ENCODE results near the gene TIAM1. TPM values are rescaled to one million over a fixed set of nuclear protein-coding genes. Genes with fewer than 3 reads are reported as not detected.

TIAM1 gene
- total RNA-seq, 1 experiment from 2014 or later = 15.2 TPM

DNA sequence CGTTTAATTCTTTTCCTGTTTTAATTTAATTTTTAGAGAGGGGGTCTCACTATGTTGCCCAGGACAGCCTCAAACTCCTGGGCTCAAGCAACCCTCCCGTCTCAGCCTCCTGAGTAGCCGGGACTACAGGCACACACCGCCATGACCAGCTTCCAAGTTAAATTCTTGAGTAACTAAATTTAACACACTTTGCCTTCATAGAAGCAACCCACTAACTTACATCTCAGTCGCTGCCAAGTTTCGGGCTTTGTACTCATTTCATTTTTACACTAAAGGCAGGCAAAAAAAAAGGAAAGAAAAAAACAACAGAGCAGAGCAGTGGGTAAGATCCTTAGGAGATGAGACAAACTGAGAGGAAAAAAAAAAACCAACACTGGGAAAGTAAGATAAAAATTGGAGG, 3.5 kb downstream of the TIAM1 start:
- peaks cover 20% of the 10 kb centered on the region for H3K36me3 Mint-ChIP-seq (ENCODE audit: insufficient read depth, unreplicated experiment)
- H3K4me1 Mint-ChIP-seq (ENCODE audit: low read depth, unreplicated experiment) = peaks cover 20% of the 10 kb centered on the region
- TF ChIP-seq, protein P1, sequence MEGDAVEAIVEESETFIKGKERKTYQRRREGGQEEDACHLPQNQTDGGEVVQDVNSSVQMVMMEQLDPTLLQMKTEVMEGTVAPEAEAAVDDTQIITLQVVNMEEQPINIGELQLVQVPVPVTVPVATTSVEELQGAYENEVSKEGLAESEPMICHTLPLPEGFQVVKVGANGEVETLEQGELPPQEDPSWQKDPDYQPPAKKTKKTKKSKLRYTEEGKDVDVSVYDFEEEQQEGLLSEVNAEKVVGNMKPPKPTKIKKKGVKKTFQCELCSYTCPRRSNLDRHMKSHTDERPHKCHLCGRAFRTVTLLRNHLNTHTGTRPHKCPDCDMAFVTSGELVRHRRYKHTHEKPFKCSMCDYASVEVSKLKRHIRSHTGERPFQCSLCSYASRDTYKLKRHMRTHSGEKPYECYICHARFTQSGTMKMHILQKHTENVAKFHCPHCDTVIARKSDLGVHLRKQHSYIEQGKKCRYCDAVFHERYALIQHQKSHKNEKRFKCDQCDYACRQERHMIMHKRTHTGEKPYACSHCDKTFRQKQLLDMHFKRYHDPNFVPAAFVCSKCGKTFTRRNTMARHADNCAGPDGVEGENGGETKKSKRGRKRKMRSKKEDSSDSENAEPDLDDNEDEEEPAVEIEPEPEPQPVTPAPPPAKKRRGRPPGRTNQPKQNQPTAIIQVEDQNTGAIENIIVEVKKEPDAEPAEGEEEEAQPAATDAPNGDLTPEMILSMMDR (IDR thresholded peaks at IDR 0.05; ENCODE audit: unreplicated experiment) = no peak
- H3K27me3 Mint-ChIP-seq (ENCODE audit: unreplicated experiment) = no peaks in the 10 kb centered on the region
- H3K4me3 Mint-ChIP-seq (ENCODE audit: low read depth, unreplicated experiment) = no peak overlapping the region
- intact Hi-C loops (cut with micrococcal nuclease; ENCODE audit: unreplicated experiment) = loop anchor here (5.0 to 10.0 kb wide), 2 partner anchors 138 to 244 kb away; no protein-coding TSS in a partner anchor
- no peak for DNase-seq
- no peaks in the 10 kb centered on the region for H3K9me3 Mint-ChIP-seq (ENCODE audit: low read depth, unreplicated experiment)
- CTCF ChIA-PET = no interaction called here
- no peak overlapping the region for H3K27ac Mint-ChIP-seq (ENCODE audit: unreplicated experiment)
- BruUV-seq (replicated peaks) = no TSS peak

DNA sequence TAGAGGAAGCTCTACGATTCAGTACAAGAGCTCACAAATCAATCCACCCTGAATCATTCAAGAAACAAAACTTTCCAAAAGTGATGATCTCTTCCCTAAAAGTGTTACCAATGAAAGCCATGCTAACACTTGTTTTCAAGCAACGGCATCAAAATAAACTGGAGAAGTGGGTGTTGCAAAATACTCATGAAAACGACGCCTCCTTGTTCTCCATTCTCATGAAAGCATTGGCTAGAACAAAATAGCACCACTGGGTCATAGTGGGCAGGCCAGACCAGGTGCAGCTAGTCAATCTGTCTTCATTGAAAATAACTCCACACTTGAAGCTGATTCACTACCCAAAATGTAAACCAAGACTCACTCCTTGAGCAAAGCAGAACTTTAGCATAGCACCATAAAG, 4.3 kb downstream of the TIAM1 start:
- BruUV-seq (replicated peaks) = no TSS peak
- Mint-ChIP-seq H3K9me3 (ENCODE audit: low read depth, unreplicated experiment) (no peaks in the 10 kb centered on the region), H3K4me3 (ENCODE audit: low read depth, unreplicated experiment) (no peak overlapping the region), H3K27ac (ENCODE audit: unreplicated experiment) (no peak overlapping the region), H3K27me3 (ENCODE audit: unreplicated experiment) (no peaks in the 10 kb centered on the region), H3K36me3 (ENCODE audit: insufficient read depth, unreplicated experiment) (peaks cover 18% of the 10 kb centered on the region), H3K4me1 (ENCODE audit: low read depth, unreplicated experiment) (peaks cover 20% of the 10 kb centered on the region)
- intact Hi-C loops (cut with micrococcal nuclease; ENCODE audit: unreplicated experiment) = loop anchor here (5.0 to 10.0 kb wide), 2 partner anchors 137 to 245 kb away; no protein-coding TSS in a partner anchor
- CTCF ChIA-PET = interaction anchor here (0.6 kb wide), 1 partner anchor 309 kb away, joined by 7 read pairs; no protein-coding TSS in a partner anchor
- TF ChIP-seq, protein P1 (IDR thresholded peaks at IDR 0.05; ENCODE audit: unreplicated experiment) = no peak
- no peak for DNase-seq

DNA sequence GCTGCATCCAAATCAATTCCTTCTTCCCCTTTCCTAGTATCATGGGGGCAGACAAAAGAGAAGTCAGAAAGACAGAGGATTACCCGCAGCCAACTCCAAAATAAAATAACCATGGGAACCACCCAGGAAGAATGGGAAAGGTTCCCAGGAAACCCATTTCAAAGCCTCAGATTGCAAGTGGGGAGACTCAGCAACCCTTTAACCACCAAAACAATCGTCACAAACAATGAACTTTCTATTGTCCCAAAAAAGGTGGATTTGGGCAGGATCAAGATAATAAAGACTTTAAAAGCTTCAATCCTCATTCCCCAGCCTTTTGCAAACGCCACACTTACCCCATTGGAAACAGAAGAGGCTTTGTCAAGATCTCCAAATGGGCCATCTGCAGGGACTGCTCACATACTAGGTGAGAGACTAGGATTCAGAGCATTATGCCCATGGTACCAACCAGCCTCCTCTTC, 5.1 kb downstream of the TIAM1 start:
- H3K27me3 Mint-ChIP-seq (ENCODE audit: unreplicated experiment) = no peaks in the 10 kb centered on the region
- CTCF ChIA-PET = no interaction called here
- TF ChIP-seq, protein P1 (IDR thresholded peaks at IDR 0.05; ENCODE audit: unreplicated experiment) = no peak
- H3K36me3 Mint-ChIP-seq (ENCODE audit: insufficient read depth, unreplicated experiment) = peaks cover 10% of the 10 kb centered on the region
- intact Hi-C loops (cut with micrococcal nuclease; ENCODE audit: unreplicated experiment) = no loop called here
- H3K9me3 Mint-ChIP-seq (ENCODE audit: low read depth, unreplicated experiment) = no peaks in the 10 kb centered on the region
- DNase-seq = no peak
- no peak overlapping the region for H3K27ac Mint-ChIP-seq (ENCODE audit: unreplicated experiment)
- BruUV-seq (replicated peaks) = no TSS peak
- H3K4me3 Mint-ChIP-seq (ENCODE audit: low read depth, unreplicated experiment) = no peak overlapping the region
- peaks cover 20% of the 10 kb centered on the region for H3K4me1 Mint-ChIP-seq (ENCODE audit: low read depth, unreplicated experiment)

DNA sequence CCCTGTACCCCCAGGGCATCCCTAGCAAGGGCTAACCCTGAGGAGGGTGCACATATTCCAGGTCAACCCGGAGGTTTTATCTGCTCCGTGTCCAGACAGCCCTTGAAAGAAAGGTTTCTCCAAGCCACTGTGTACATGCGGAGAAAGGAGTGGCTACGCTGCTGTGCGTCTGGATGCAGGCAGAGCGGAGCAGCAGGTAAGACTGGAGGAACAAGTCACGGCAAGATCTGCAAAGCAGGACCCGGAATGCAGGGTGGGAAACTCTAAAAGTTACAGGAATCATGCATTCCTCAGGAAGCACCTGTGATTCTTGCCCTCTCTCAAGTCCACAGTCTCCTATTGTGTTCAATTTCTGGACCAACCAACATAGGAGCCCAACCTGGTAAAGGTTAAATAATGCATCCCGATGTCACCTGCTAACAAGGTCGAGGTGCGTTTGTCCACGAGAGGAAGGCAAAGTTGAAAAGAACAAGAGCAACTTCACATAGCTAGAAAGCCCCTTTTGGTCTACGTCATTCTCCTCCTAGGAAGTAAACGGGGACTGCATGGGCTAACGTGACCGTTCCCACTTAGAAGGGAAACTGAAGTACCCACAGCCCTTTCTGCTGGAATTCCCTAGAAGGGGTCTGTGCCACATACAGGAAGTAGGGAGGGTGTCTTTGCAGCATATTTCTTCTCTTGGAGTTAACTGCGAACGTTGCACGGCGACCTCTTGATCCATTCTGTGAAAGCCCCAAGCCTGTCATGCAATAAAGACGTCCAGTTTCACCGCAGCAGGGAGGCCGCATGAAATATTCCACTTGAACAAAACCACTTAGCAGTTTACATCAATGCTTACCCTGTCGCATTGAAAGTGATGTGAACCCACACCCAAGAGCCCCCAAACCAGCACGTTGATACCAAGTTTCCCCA, 5.8 kb downstream of the TIAM1 start:
- CTCF ChIA-PET = no interaction called here
- BruUV-seq (replicated peaks) = no TSS peak
- no peaks in the 10 kb centered on the region for H3K27me3 Mint-ChIP-seq (ENCODE audit: unreplicated experiment)
- H3K4me3 Mint-ChIP-seq (ENCODE audit: low read depth, unreplicated experiment) = no peak overlapping the region
- H3K4me1 Mint-ChIP-seq (ENCODE audit: low read depth, unreplicated experiment) = peaks cover 20% of the 10 kb centered on the region
- peaks cover 3% of the 10 kb centered on the region for H3K36me3 Mint-ChIP-seq (ENCODE audit: insufficient read depth, unreplicated experiment)
- H3K9me3 Mint-ChIP-seq (ENCODE audit: low read depth, unreplicated experiment) = no peaks in the 10 kb centered on the region
- TF ChIP-seq, protein P1 (IDR thresholded peaks at IDR 0.05; ENCODE audit: unreplicated experiment) = no peak
- intact Hi-C loops (cut with micrococcal nuclease; ENCODE audit: unreplicated experiment) = no loop called here
- DNase-seq = no peak
- no peak overlapping the region for H3K27ac Mint-ChIP-seq (ENCODE audit: unreplicated experiment)
